Renal cortical epithelial cell (primary cell): Measurements from ENCODE around the gene CDRT4. TPM values are rescaled to one million over a fixed set of nuclear protein-coding genes. Genes with fewer than 3 reads are reported as not detected.
A peak's percentile ranks its signal among the peaks of the same experiment; 100 is the strongest.

Source experiments
- DNase-seq: peaks from one replicate; pipeline ENCODE4 v3.0.0-alpha.2; 2011; ENCODE audit warnings: low read depth
- total RNA-seq: library from RNA; depleted of rRNA; stranded (reverse); fragments of >200 nt; gene quantifications from 2 replicates; pipeline ENCODE4 v1.2.3, GENCODE V29; 2014

The CDRT4 gene
- total RNA-seq, 1 donor from 2014 or later, result 1.2 TPM

GRCh38 chr17:15492791-15493692 lies 25.6 kb upstream of the CDRT4 start:
- DNase-seq, result no peak

- DNase-seq, result no peak
These were observed 24.8 kb upstream of the CDRT4 start for GRCh38 chr17:15492186-15492585.

- DNase-seq, result no peak
These were observed 23.3 kb upstream of the CDRT4 start for GRCh38 chr17:15490634-15491261.

GRCh38 chr17:15488557-15488956 lies 21.1 kb upstream of the CDRT4 start:
- DNase-seq, result no peak

GRCh38 chr17:15485045-15485444 lies 17.6 kb upstream of the CDRT4 start:
- no peak for DNase-seq

- DNase-seq, result no peak
These were observed 16.0 kb upstream of the CDRT4 start for GRCh38 chr17:15483431-15483830.

- no peak for DNase-seq
These were observed 15.1 kb upstream of the CDRT4 start for GRCh38 chr17:15482476-15482875.

GRCh38 chr17:15481481-15481880 lies 14.1 kb upstream of the CDRT4 start:
- DNase-seq, result no peak

- no peak for DNase-seq
These were observed 12.8 kb upstream of the CDRT4 start for GRCh38 chr17:15480204-15480603.

- peak; percentile 48 for DNase-seq
These were observed 12.3 kb upstream of the CDRT4 start for GRCh38 chr17:15479703-15480102.

GRCh38 chr17:15478845-15479244 lies 11.4 kb upstream of the CDRT4 start:
- DNase-seq, result no peak

GRCh38 chr17:15475631-15476354 lies 8.4 kb upstream of the CDRT4 start:
- DNase-seq, result peak; percentile 51

GRCh38 chr17:15472891-15473290 lies 5.5 kb upstream of the CDRT4 start:
- DNase-seq, result no peak

- no peak for DNase-seq
These were observed 3.1 kb upstream of the CDRT4 start for GRCh38 chr17:15470536-15470935.

- DNase-seq, result no peak
These were observed 1.8 kb upstream of the CDRT4 start for GRCh38 chr17:15469260-15469659.

- DNase-seq, result no peak
These were observed 705 bp upstream of the CDRT4 start for GRCh38 chr17:15468126-15468525.

GRCh38 chr17:15466131-15466530 lies 1.3 kb downstream of the CDRT4 start:
- DNase-seq, result no peak

- DNase-seq, result no peak
These were observed 2.2 kb downstream of the CDRT4 start for GRCh38 chr17:15465045-15465701.

GRCh38 chr17:15464231-15464985 lies 3.0 kb downstream of the CDRT4 start:
- DNase-seq, result no peak

- DNase-seq, result peak; percentile 67
These were observed 4.2 kb downstream of the CDRT4 start for GRCh38 chr17:15462976-15463772.

- no peak for DNase-seq
These were observed 9.7 kb downstream of the CDRT4 start for GRCh38 chr17:15457723-15458094.
